NOMO-1 (cell line): ENCODE measurements around the gene HYAL3.

Experiments used
- DNase-seq, 2 experiments: peaks; one replicate each; lab custom pipeline; 2025; ENCODE audit not compliant: unreplicated experiment in 2 of 2; lab: John Stamatoyannopoulos, UW

HYAL3 gene

DNA sequence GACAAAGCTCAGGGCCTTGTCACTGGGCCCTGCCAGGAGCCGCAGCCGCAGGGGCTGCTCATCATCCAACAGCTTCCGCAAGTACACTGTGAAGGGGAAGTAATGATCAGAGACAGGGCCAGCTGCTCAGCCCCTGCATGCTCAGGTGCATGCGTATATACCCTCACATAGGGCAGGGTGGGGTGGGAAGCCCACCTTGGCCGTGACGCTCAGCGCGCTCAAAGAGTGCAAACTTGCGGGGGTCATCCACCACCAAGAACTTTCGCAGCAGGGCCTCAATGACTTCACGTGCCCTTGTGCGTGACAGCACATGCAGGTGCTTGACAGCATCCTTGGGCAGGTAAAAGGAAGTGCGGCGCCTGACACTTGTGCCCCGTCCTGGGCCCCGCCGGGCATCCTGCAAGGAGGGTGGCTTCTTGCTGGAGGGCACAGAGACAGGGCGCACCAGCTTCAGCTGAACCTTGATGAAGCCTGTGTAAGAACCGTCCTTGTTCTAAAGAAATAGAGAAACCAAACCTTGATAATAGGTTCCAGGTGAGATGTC, 32.2 kb upstream of the HYAL3 start:
- DNase-seq, result no peak

DNA sequence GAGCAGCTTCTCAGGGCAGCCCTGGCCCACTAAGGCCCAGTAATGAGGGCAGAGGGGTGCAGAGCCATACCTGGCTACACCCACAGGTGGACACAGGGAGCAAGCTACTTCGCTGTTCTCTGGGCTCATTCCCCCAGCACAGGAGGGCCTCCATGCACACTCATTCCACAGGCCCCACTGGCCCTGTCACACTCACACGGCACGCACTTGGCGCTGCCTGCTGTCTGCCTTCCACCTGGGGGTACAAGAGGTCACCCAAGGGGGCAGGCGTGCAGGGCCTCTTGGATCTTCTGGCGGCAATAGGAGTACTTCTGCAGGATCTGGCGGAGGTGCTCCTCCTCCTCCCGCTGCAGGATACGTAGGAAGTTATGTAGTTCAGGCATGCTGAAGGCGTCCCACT, 31.1 kb upstream of the HYAL3 start:
- DNase-seq, result no peak

DNA sequence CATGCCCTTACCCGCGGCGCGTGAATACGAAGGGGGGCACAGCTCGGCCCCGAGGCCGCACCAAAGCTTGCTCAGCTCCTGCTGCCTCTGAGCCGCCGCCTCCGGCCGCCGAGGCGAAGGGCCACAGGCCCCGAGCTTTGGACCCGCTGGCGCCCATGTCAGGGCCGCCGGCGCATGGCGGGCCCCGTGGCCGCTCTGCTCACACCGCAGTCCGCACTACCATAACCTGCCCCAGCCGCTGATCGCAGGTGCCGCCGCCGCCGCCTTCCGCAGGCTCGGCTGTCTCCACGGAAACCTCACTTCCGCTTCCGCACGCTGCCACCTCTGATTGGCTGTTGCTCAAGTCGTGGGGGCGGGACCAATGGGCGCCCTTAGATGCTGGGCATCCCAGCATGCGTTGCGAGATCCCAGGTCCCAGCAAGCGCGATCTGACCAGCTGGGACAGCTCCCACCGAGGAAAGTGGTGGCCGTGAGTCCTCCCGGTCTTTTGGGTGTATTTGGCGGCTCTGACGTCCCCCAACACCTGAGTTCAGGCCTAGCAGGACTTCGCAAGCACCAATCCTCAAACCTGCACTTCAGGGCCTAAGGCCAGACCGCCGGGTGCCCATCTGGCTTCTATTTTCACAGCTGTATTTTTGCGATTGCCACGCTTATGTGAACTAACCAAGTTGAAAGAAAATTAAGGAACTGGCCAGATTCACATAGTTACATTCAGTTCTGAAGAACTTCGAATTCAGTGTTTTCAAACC, 28.9 kb upstream of the HYAL3 start, which contains the start of gene TUSC2:
Gene TUSC2, minus strand, starts transcription at position 281 of the 749 bp plus-strand sequence. Its CDS starts 124 bp downstream, at position 157.
- DNase-seq, result peak; percentile 94

DNA sequence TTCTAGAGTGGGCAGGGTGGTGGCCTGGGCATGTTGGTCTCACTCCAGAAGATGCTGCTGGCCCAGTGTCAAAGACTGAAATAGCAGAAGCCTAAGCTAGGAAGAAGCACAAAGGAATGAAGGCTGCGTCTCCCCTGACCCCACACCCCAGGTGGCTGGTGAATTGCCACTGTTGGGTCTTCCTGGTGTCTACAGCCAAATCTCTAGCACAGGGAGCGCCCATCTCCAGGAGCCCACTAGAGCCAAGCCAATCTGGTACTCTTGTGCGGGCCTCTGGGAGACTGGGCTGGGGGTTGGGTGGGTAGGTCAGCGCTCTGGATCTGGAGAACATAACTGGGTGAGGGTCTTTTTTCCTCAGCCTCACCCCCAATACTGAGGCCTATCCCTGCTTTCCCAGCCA, 27.9 kb upstream of the HYAL3 start:
- DNase-seq, result no peak

DNA sequence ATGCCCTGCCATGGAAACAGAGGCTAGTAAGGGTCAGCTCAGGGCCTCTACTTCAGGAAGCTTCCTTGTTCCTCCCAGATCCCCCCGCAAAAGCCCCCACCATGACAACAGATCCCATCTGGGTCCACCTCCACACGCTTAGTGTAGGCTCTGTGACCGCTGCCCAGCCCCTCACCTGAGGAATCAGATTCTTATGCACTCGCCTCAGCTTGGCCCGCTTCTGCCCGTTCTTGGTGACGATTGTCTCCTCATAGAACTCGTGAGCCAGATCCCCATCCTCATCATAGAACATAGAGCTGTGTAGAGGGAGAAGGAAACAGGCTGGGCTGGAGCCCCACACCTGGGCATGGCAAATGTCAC, 27.0 kb upstream of the HYAL3 start:
- DNase-seq, result no peak

DNA sequence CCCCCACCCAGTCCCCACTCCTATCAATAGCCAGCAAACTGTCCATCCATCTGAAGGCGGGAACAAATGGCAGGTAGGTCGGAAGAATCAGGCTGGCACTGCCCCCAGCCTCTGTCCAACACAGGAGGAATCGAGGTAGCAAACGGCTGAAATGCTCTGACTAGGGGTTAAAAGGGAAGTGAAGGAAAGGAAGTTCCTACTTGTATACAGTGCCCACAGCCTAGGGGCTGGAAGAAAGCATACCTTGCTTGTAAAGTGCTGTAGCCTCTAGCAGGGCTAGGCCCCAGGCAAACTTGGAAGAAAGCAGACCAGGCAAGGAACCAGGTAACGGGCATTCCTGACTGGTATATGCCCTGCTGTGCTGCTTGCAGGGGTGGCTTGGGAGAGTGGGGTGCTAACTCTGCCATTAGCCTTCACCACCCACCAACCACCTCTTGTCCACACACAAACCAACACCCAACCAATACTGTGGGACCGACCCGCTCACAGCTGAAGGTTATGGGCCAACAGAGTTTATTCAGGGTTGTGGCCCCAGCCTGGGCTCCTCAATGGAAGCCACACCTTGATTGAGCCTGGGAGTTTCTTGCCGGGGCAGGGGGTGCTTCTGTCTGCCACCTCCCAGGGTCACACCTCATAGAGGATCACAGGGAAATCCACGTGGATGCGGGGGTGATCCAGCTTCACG, 26.4 kb upstream of the HYAL3 start:
- DNase-seq, result no peak

DNA sequence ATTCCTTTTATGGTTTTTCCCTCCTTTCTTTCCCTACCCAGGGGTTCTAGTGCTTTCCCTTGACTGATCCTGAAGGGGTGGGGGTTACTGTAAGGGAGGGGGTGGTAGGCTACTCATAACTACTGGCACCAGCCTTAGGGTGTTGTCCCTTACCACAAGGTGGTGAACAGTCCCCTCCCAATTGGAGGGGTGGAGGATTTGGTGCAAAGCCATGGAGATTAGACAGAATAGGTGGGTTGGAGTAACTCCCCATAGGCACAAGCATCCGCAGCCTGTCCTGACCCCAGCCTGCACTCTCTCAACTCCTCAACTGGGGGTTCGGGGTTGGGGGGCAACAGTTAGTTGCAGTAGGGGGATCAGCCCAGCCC, 25.9 kb upstream of the HYAL3 start:
- no peak for DNase-seq

DNA sequence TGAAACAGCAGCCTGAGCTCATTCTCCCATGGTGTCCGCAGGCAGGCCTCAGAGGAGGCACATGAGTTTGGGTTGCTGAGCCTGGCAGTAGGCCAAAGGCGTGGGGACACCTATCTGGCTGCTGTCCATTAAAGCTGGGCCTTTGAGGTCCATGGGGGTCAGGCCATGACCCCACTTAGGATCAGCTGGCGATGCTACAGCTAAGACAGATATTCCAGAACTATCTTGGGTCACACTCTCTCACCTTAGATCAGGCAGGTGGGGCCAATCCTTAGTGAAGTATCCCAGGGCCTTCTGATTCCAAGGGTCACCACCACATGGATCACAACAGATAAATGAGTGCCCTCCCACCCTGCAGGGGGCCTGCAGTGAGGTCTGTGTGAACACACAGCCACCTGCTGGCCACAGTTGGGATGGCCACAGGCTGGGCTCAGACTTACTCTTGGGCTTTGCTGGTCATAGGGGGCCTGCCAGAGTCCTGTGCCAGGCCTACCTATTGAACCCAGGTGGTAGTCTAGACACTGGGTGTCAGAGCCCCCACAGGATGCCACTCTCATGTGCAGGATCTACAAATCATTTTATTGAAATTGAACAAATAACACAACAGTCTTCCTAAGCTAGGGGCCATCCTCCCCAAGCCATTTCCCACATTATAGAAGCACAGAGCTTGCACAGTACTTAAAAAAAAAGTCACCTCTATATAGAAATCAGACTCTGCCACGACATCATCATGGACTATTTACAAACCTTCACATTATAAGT, 25.3 kb upstream of the HYAL3 start:
- peak; percentile 4 to 52 for DNase-seq

DNA sequence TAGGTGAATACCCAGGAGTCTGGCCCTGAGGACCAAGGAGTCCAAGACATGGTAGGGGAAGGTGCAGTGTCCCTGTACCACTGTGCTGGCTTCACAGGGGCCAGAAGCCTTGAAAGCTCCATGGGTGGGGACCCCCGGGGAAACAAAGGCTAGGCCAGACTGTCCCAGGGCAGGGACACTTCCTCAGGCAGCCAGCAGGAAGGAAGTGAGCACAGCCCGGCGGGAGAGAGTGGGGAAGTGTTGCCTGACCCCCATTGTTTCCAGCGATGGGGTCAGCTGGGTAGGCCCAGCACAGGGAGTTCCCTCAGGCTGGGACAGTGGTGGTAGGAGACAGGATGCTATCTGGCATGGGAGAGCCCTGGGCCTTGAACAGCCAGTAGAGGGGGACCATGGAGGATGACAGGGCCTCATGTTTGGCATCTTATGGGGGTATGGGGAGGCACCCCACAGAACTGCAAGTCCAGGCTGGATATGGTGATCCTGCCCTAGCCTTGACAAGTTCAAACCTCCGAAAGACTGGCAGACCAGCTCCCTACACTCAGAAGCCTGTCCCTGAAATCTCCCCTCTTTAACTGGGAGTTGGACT, 24.5 kb upstream of the HYAL3 start:
- DNase-seq, result no peak

DNA sequence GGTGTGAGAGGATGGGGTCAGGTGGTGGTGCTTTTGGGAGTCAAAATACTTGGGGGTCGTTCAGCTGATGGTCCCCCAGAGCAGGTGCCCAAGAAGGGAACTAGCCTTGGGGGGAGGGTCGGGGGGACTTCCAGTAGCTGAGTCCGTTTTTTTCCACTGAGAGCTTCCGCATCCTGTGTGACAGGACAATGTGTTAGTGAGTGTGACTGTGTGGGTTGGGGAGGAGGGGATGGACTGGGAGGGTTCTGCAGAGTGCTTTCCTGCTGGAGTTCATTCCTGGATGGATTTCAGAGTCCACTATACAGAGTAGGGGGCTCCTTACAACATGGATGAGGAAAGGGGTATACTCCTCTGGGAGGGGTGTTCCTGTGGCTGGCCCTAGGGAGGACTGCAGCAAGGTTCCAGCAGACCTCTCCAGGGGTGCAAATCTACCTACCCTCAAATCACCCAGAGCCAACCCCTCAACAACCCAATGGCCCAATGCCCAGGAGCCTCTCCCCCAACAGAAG, 23.9 kb upstream of the HYAL3 start:
- DNase-seq, result no peak

DNA sequence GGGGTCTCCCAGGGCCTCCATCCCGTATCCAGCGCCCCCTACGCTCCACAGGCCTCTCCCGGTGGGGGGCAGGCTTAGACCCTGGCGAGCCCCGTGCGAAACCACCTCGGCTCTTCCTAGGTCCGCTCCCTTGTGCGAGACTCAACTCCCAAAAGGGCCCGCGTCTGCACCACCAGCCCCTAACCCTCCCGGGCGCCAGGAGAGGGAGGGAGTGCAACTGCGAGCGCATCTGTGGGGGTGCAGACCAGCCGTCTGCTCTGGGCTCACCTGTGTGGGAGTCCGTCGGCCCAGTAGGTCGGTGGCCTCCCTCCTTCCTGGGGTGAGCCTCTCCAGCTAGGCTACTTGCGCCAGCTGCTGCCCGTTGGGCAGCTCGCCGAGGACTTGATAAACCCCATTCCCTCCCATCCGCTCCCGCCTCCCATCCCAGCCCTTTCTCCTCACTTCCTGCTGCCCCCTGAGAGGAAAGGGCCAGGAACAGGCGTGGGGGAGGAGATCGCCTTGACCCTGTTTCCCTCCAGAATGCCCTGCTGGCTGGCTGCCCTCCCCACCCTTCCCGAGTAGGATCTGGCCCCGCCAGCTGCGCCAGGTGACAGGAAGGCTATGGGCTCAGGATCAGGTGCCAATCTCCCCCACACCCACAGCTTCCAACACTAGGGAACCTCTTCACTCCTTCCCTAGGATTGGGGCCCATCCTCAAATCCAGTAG, 23.3 kb upstream of the HYAL3 start, which contains the start of gene HYAL2:
Gene HYAL2, minus strand, starts transcription at position 360 of the 706 bp plus-strand sequence. CDS start 2,256 bp downstream, outside the sequence.
- DNase-seq, result no peak

DNA sequence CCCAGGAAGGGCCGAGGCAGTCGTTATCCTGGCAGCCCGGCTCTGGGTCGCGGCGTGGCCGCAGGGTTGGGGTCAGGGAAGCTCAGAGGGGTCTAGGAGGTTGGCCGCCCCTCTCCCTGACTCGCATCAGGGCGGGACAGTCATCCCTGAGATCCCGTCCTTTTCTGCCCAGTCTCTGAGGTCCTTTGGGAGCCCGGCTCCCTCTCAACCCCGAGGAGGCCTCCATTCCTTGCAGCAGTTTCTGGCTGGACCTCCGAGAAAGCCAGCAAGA, 22.8 kb upstream of the HYAL3 start:
- DNase-seq, result no peak

DNA sequence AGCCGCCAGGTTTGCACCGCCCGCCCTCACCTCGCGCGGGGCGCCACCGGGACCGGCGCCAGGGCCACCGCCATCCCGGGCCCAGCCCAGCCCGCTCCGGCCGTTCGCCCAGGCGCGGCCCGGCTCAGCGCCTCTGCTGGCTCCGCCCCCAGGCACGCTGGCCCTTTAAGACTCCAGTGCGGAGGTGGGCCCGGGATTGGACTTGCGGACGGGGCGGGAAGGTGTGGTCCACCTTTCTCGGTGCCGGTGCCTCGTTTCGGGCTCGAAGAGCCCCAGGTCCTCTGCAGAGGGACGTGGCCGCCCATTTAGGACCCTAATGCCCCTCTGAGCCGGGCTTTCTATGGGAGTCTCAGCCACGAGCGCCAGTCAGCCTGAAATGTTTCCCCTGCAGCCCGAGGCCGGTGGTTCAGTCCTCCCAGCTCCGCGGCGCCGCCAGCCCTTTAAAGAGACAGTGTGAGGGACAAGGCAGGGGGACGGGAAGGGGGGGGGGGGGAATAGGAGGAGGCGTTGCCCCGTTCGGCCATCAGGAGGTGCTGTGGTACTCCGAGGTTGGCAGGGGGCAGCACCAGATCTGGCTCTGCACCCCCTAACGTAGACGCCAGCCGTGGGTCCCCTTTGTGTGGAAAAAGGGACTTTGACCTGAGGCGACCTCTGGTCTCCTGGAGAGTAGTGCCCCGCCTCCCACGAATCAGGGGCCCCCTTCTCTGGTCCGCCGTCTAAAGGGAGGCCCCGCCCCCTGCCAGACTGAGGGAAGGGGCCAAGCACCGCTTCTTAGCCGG, 22.3 kb upstream of the HYAL3 start:
- peak; percentile 84 to 90 for DNase-seq

DNA sequence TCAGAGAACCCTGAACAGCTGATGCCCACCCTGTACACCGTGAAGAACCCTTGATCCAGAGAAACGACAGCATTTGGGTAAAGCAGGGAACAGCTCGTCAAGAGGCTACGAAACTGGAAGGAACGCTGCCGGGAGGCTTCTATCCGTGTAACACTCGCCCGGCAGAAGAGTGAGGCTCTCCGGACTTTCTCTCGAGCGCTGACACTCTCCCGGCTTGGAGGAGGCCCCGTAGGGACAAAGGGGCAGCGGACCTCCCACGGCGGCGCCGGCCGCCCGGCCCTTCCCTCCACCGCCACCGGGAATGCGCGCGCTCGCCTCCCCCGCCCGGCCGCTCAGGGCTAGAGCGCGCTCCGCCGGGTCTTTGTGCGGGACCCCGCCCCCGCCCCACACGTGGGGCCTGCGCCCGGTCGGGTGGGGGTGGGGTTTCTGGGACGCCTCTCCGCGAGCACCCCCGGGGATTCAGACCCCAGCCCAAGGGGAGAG, 21.7 kb upstream of the HYAL3 start:
- peak; percentile 43 to 49 for DNase-seq

DNA sequence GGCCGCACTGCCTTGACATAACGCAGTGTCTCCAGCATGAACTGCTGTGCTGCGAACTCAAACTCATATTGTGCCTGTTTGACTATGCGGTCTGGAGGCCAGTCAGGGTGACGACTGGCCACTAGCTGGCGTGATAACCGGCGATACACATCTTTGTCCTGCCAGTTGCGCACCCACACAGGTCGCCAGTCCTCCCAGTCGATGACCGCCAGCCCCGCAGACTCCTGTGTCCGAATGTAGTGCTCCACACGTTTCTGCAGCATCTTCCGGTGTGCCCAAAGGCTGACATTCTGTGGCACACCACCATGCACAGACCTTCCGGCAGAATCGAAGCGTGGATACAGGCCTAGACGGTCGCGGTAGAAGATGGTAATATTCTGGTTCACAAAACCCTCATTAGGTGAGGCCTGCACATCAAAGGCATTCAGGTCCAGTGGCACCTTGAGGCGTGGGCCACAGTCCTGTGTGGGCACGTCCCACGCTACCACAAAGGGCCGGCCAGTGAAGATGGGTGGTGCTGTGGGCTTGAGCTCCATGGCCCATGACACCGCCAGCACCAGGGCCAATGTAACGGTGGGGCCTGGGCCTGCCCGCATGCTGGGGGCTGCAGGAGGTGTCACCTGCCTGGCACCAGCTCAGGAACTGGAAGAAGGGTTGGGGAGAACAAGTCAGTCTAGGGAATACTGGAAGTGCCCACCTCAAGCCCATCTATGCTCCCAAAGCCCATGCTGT, 20.9 kb upstream of the HYAL3 start:
- DNase-seq, result no peak

DNA sequence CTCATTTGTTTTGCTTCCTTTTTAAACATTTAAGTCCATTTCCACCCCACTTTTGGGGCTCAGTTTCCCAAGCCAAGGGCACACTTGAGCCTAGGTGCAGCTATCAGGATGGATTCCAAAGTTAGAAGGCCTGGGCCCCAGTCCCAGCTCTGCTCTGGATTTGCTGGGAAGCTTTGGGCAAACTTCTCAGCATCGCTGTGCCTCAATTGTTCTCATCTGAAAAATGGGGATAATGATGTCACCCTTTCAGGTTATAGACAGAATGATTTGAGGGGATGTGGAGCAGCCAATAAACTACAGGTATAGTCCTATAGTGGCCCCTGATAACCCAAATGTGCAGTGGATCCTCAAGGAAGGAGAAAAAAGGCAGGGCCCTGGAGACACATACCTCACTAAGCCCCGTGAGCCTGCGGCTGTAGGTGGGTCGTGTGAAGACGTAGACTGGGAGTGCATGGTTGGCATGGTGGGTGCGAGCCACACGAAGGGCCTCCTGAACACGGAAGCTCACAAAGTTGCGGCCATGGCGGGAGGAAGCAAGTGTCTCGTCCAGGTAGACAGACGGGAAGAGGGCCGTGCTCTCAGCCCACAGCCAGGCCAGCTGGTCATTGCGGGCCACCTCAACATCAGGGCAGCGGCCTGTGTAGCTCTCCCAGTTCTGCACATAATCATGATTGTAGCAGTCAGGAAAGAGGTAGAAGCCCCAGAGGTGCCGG, 20.1 kb upstream of the HYAL3 start:
- DNase-seq, result no peak

DNA sequence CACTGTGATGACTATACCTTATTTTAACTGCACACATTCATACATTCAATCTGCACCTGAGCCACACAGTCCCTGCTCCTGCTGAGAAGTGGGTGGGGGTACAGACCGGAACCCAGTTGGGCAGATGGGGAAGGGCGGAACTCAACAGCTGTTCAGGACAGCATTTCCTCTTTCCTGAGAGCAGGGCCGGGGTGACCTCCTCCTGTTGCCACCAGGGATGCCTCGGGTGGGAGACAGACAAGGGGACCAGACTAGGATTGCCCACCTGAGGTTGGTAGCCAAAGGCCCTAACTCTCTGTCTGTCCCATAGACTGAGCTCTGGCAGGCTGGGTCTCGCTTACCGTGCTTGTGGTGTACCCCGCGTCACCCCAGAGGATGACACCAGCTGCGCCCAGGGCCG, 19.4 kb upstream of the HYAL3 start:
- DNase-seq, result no peak

DNA sequence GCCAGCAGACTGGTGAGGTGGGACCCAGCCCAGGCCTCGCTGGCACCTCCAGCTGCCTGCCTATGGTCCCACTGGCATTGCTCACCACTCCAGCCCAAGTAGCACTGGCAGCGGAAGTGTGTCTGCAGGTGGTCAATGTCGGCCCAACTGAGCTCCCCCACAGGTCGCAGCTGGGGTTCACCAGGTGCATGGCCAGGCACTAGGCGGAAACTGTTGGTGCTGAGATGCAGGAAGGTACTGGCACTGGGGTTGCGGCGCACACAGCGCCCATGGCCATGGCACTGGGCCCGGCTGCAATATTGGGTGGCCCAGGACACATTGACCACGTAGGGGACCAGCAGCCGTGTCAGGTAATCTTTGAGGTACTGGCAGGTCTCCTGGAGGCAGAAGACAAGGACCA, 19.0 kb upstream of the HYAL3 start:
- no peak for DNase-seq
